B cell (primary cell): ENCODE results near the gene P2RY6. TPM values are rescaled to one million over a fixed set of nuclear protein-coding genes. Genes with fewer than 3 reads are reported as not detected.

ENCODE experiments used
- ATAC-seq: fragments of 200-7000 bp; cut with Tn5 transposase; one replicate; pipeline ENCODE4 v1.10.0; 2021; ENCODE audit warnings: low read depth, mild to moderate bottlenecking, moderate number of reproducible peaks, moderate library complexity
- CTCF ChIA-PET: fragments of 350-600 bp; sonication (Branson Sonifier 250); formaldehyde crosslinking; loops from one replicate; lab custom pipeline; 2021; ENCODE audit warnings: antibody characterized with exemption, inconsistent platforms; lab: Charles Lee
- POLR2A ChIA-PET: fragments of 350-600 bp; sonication (Branson Sonifier 250); formaldehyde crosslinking; loops from one replicate; lab custom pipeline; 2021; ENCODE audit warnings: antibody characterized with exemption; lab: Charles Lee
- DNase-seq: peaks from one replicate; pipeline ENCODE4 v3.0.0; 2013
- H2AFZ ChIP-seq: 2 replicates; pipeline ENCODE4 v1.6.1; 2012; ENCODE audit warnings: mild to moderate bottlenecking, low read depth, low read length; ENCODE audit not compliant: insufficient read depth, poor library complexity, severe bottlenecking
- H3K27ac ChIP-seq, 2 donors: 1 replicate in 1 of 2; 2 replicates in 1 of 2; pipeline ENCODE4 v1.5.1; 2012 to 2013; ENCODE audit warnings: low read length in 2 of 2, mild to moderate bottlenecking in 2 of 2, moderate library complexity in 1 of 2
- H3K27me3 ChIP-seq, 4 experiments: fragments of 200-600 bp in 1 of 4; sonication (generic) in 1 of 4; replicated peaks in 1 of 4; 1 replicate in 2 of 4; 2 replicates in 2 of 4; pipeline versions ENCODE4 v1.6.1 to v1.7.0; 2013 to 2016; ENCODE audit warnings: low read length in 3 of 4, mild to moderate bottlenecking in 2 of 4, mixed read lengths in 1 of 4, moderate library complexity in 1 of 4; ENCODE audit not compliant: insufficient read depth in 4 of 4, control insufficient read depth in 3 of 4; ENCODE audit errors: control extremely low read depth in 1 of 4
- H3K36me3 ChIP-seq, 2 experiments: replicated peaks in 1 of 2; 1 replicate in 1 of 2; 2 replicates in 1 of 2; pipeline versions ENCODE4 v1.6.1 to v1.7.1; 2013; ENCODE audit warnings: low read length in 1 of 2; ENCODE audit not compliant: insufficient read depth in 2 of 2, control insufficient read depth in 1 of 2; ENCODE audit errors: control extremely low read depth in 1 of 2, extremely low read depth in 1 of 2
- H3K4me1 ChIP-seq, 2 donors: fragments of 200-600 bp in 1 of 2; sonication (generic) in 1 of 2; 1 replicate in 1 of 2; 2 replicates in 1 of 2; pipeline versions ENCODE4 v1.5.1 to v1.6.1; 2013 to 2017; ENCODE audit warnings: low read length in 2 of 2; ENCODE audit not compliant: control insufficient read depth in 2 of 2, insufficient read depth in 2 of 2
- H3K4me2 ChIP-seq: replicated peaks from 2 replicates; pipeline ENCODE3; 2012; ENCODE audit warnings: mild to moderate bottlenecking, low read depth, low read length; ENCODE audit not compliant: poor library complexity, severe bottlenecking
- H3K4me3 ChIP-seq, 5 experiments: fragments of 200-600 bp in 1 of 5; sonication (generic) in 1 of 5; 1 replicate in 3 of 5; 2 replicates in 2 of 5; pipeline versions ENCODE4 v1.5.1 to v1.7.0; 2011 to 2016; ENCODE audit warnings: low read length in 4 of 5, mild to moderate bottlenecking in 4 of 5, low read depth in 2 of 5, control low read depth in 1 of 5, moderate library complexity in 1 of 5; ENCODE audit not compliant: insufficient read depth in 1 of 5; ENCODE audit errors: control extremely low read depth in 1 of 5, extremely low read depth in 1 of 5
- H3K79me2 ChIP-seq: fragments of 200-600 bp; sonication (generic); one replicate; pipeline ENCODE4 v1.6.0; 2016; ENCODE audit warnings: low read length; ENCODE audit not compliant: control insufficient read depth, insufficient read depth
- H3K9ac ChIP-seq: fragments of 200-600 bp; sonication (generic); 2 replicates; pipeline ENCODE4 v1.6.1; 2017; ENCODE audit warnings: mild to moderate bottlenecking, low read length, moderate library complexity
- H3K9me3 ChIP-seq, 3 donors: one replicate each; pipeline versions ENCODE4 v1.6.1 to v1.7.1; 2013; ENCODE audit warnings: low read length in 2 of 3; ENCODE audit not compliant: control insufficient read depth in 2 of 3, insufficient read depth in 1 of 3; ENCODE audit errors: control extremely low read depth in 1 of 3
- H4K20me1 ChIP-seq: 2 replicates; pipeline ENCODE4 v1.6.0; 2012; ENCODE audit warnings: mild to moderate bottlenecking, low read length; ENCODE audit not compliant: insufficient read depth, control insufficient read depth, poor library complexity, severe bottlenecking
- H3K27ac Mint-ChIP-seq: one replicate; pipeline ENCODE4 v1.8.0; 2021; ENCODE audit warnings: mixed read lengths
- H3K27me3 Mint-ChIP-seq: one replicate; pipeline ENCODE4 v1.8.0; 2021; ENCODE audit warnings: mixed read lengths
- H3K4me1 Mint-ChIP-seq: one replicate; pipeline ENCODE4 v1.8.0; 2021; ENCODE audit warnings: mixed read lengths
- H3K4me3 Mint-ChIP-seq: one replicate; pipeline ENCODE4 v1.8.0; 2021; ENCODE audit warnings: mixed read lengths
- H3K9me3 Mint-ChIP-seq: one replicate; pipeline ENCODE4 v1.8.0; 2022; ENCODE audit warnings: mixed read lengths; ENCODE audit not compliant: insufficient read depth
- EZH2 ChIP-seq: IDR thresholded peaks from 2 replicates; pipeline ENCODE4 v1.6.1; 2012; ENCODE audit warnings: borderline replicate concordance, low read depth, mild to moderate bottlenecking, moderate library complexity, low read length; ENCODE audit not compliant: insufficient read depth, poor library complexity, severe bottlenecking
- WGBS: methylation state at CpG from one replicate; pipeline ENCODE4 v1.1.5; 2013; ENCODE audit warnings: missing lambda C conversion rate; ENCODE audit not compliant: insufficient coverage; 5-methylcytosine and 5-hydroxymethylcytosine counted together
- intact Hi-C: fragments of 100-400 bp; cut with micrococcal nuclease; formaldehyde crosslinking; loops from one replicate; pipeline ENCODE4 v1.10.0; 2022
- polyA plus RNA-seq: library from polyadenylated mRNA; depleted of rRNA; stranded (reverse); fragments of >200 nt; gene quantifications from 2 replicates; pipeline ENCODE4 v1.2.3, GENCODE V29; 2012
- total RNA-seq, 2 donors: library from RNA; stranded (reverse); fragments of 120-200 nt in 1 of 2; gene quantifications; 1 replicate in 1 of 2; 2 replicates in 1 of 2; pipeline versions ENCODE4 v1.2.3 to v1.2.4, GENCODE V29; 2013 to 2022
- TF ChIP-seq, protein P1 (sequence below): fragments of 200-600 bp; IDR thresholded peaks from one replicate; pipeline ENCODE4 v1.8.0; 2022; ENCODE audit warnings: antibody characterized with exemption, mild to moderate bottlenecking

Gene P2RY6
- total and polyA plus RNA-seq, 2 donors (not counting 1 experiment from before 2014, with no cell fraction given): 0.25 TPM; not detected in 1

DNA sequence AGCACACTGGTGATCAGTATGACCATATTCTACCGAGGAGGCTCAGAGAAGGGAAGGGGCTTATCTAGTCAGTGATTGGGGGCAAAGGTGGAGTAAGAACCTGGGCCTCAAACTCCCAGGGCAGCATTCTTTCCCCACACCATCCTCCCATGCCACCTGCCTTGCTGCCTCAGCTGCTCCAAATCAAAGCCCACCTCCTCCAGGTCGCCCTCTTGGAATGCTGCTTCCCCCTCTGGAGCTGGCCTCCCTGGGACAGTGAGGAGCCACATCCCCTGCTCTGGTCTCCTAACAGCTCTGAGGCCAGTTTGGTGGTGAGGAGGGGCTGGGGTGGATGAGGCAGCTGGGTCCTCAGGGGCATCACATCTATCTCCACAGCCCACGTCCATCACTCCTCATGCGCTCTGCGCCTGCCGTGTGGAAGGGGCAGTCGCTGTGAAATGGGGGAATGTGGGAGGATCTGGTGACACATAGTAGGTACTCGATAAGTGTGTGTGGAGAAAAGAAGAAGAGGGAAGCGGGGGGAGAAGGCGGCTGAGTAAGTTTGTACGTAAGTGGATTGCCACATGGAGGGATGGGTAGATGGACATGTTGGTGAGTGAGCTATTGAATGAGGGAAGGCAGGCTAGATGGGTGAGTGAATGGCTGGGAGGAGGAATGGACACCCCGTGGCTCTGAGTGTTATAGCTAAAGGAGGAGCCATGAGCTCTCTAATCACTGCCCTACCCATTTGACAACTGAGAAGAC is 19.8 kb downstream of the P2RY6 start:
- H3K4me2 ChIP-seq: no peak overlapping the region
- peaks cover 28 to 38% of the 10 kb centered on the region in 2 donors for H3K4me1 ChIP-seq
- no peaks in the 10 kb centered on the region for H3K9me3 ChIP-seq
- no peak overlapping the region for H3K9ac ChIP-seq
- no peaks in the 10 kb centered on the region for H3K36me3 ChIP-seq
- no peak for ATAC-seq
- H4K20me1 ChIP-seq: no peaks in the 10 kb centered on the region
- Mint-ChIP-seq H3K9me3 (no peaks in the 10 kb centered on the region), H3K4me1 (peaks cover 36% of the 10 kb centered on the region), H3K27ac (no peak overlapping the region), H3K4me3 (no peak overlapping the region), H3K27me3 (peaks cover 12% of the 10 kb centered on the region)
- H2AFZ ChIP-seq: no peak overlapping the region
- ChIA-PET POLR2A (no interaction called here), CTCF (interaction anchor here (0.5 to 7.5 kb wide), 7 partner anchors 10 to 210 kb away, joined by 3 to 65 read pairs (median 6); partner anchors contain the start of gene ARHGEF17)
- H3K27ac ChIP-seq: no peak overlapping the region
- intact Hi-C loops: no loop called here
- WGBS: 97% methylated on average over 6 of the region's 12 CpGs
- peaks cover 0 to 24% (median 0%) of the 10 kb centered on the region in 4 experiments for H3K27me3 ChIP-seq
- H3K4me3 ChIP-seq: no peak overlapping the region
- no peak for DNase-seq
- no peaks in the 10 kb centered on the region for H3K79me2 ChIP-seq
- no peak for TF ChIP-seq EZH2
- TF ChIP-seq, protein P1, sequence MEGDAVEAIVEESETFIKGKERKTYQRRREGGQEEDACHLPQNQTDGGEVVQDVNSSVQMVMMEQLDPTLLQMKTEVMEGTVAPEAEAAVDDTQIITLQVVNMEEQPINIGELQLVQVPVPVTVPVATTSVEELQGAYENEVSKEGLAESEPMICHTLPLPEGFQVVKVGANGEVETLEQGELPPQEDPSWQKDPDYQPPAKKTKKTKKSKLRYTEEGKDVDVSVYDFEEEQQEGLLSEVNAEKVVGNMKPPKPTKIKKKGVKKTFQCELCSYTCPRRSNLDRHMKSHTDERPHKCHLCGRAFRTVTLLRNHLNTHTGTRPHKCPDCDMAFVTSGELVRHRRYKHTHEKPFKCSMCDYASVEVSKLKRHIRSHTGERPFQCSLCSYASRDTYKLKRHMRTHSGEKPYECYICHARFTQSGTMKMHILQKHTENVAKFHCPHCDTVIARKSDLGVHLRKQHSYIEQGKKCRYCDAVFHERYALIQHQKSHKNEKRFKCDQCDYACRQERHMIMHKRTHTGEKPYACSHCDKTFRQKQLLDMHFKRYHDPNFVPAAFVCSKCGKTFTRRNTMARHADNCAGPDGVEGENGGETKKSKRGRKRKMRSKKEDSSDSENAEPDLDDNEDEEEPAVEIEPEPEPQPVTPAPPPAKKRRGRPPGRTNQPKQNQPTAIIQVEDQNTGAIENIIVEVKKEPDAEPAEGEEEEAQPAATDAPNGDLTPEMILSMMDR: no peak

DNA sequence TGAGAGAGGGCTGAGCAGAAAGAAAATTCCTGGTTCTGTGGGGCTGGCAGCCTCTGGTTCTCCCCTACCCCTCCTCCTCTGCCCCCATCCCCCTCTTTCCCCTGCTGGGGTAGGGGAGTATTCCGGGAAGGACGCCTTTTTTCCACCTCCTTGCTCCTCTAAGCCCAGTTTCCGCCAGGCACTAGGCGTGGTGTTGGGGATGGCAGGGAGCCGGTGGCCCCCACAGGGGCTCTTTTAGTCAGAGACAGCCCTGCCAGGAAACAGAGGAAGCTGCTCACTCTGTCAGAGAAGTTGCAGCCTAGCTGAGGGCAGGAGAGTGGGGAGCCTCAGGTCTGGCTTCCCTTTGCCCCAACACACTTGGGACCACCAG is 20.4 kb downstream of the P2RY6 start:
- TF ChIP-seq, protein P1: no peak
- TF ChIP-seq EZH2: no peak
- no peak for DNase-seq
- no peak overlapping the region for H3K4me3 Mint-ChIP-seq
- WGBS: no CpG with 5 or more reads among the region's 5 CpGs
- peaks cover 31% of the 10 kb centered on the region for H3K4me1 Mint-ChIP-seq
- Histone ChIP-seq H3K36me3 (no peaks in the 10 kb centered on the region), H3K4me1 (peaks cover 28 to 37% of the 10 kb centered on the region in 2 donors), H3K79me2 (no peaks in the 10 kb centered on the region), H3K27ac (no peak overlapping the region), H3K9me3 (no peaks in the 10 kb centered on the region), H3K4me2 (no peak overlapping the region), H3K9ac (no peak overlapping the region), H2AFZ (no peak overlapping the region), H4K20me1 (no peaks in the 10 kb centered on the region), H3K4me3 (no peak overlapping the region), H3K27me3 (peaks cover 0 to 27% (median 0%) of the 10 kb centered on the region in 4 experiments)
- ChIA-PET CTCF (interaction anchor here (0.9 to 10.9 kb wide), 5 partner anchors 10 to 107 kb away, joined by 3 to 104 read pairs (median 29); partner anchors contain the start of gene ARHGEF17), POLR2A (no interaction called here)
- intact Hi-C loops: no loop called here
- H3K27ac Mint-ChIP-seq: no peak overlapping the region
- no peak for ATAC-seq
- no peaks in the 10 kb centered on the region for H3K9me3 Mint-ChIP-seq
- peaks cover 12% of the 10 kb centered on the region for H3K27me3 Mint-ChIP-seq
